ENCODE data around the gene ABCB8. TPM values are rescaled to one million over a fixed set of nuclear protein-coding genes. Genes with fewer than 3 reads are reported as not detected.

Gene ABCB8
- total RNA-seq, result 10 to 100 TPM; 49.2 to 52.3 TPM
- 18.4 TPM for polyA plus RNA-seq

DNA sequence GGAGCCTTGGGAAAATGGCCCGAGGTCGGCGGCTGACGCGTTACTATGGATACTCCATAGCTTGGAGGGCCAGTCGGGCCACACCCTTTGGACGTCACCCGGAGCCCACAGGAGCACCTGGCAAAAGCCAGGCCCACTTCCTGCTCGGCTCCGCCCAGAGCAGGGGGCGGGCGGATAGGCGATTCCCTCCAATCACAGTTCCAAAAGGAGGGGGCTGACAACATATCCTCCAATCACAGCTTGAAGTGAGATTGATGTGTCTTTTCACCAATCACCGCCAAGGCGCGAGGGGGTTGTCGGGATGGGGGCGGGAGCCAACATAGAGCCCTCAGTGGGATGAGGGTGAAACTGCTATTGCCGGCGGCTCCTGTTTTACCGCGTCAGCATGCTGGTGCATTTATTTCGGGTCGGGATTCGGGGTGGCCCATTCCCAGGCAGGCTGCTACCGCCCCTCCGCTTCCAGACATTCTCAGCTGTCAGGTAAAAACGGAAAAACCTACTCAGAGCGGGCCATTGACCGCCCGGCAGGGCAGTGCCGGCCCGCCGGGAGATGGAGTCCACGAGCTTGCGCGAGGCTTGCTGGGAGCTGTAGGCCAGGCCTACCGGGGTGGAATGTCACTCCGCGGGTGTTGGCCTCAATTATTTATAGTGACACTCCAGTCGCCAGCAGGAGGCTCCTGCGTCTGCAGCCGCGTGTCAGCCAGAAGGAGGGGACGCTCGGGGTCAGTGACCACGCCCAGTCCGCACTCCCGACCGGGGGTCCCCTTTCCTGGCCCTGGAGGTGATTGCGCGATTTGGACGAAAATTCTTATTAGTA, at the start of gene ABCB8:
ABCB8 (plus strand) TSS at position 320 of the 817 bp plus-strand sequence; CDS start at position 386, 66 bp downstream.
- peaks cover 20% of the 10 kb centered on the region for H3K4me1 ChIP-seq (ENCODE audit: insufficient read depth, low read length)
- Mint-ChIP-seq H3K9me3 (no peaks in the 10 kb centered on the region), H3K4me1 (peaks cover 18 to 35% (median 28%) of the 10 kb centered on the region in 3 donors), H3K36me3 (peaks cover 0 to 31% (median 3%) of the 10 kb centered on the region in 3 donors), H3K27ac (peak within 1 kb of the TSS; percentile 98 to 100 (median 99)), H3K27me3 (peaks cover 0 to 1% of the 10 kb centered on the region in 2 donors), H3K4me3 (peak within 1 kb of the TSS; percentile 87 to 98 (median 96))
- H3K36me3 ChIP-seq (ENCODE audit: insufficient read depth, low read length), result no peaks in the 10 kb centered on the region
- no peaks in the 10 kb centered on the region for H3K27me3 ChIP-seq (ENCODE audit: insufficient read depth, low read length, poor library complexity, severe bottlenecking)
- H3K27ac ChIP-seq (ENCODE audit: low read depth, low read length), result peak within 1 kb of the TSS; percentile 90
- peak; percentile 93 to 99 (median 99) for DNase-seq
- POLR2A ChIA-PET, result interaction anchor here (0.6 to 1.5 kb wide), 9 partner anchors 10 to 314 kb away, joined by 3 to 13 read pairs (median 5); partner anchors contain the start of genes CDK5, SLC4A2 and TMUB1
- CTCF ChIA-PET, result interaction anchor here (0.6 to 3.2 kb wide), 25 partner anchors 9 to 1181 kb away, joined by 3 to 35 read pairs (median 4); partner anchors contain the start of genes NOS3, SLC4A2 and TMUB1
- H3K9me3 ChIP-seq (ENCODE audit: low read length), result no peaks in the 10 kb centered on the region
- peak within 1 kb of the TSS; percentile 100 for H3K4me3 ChIP-seq (ENCODE audit: low read length)

DNA sequence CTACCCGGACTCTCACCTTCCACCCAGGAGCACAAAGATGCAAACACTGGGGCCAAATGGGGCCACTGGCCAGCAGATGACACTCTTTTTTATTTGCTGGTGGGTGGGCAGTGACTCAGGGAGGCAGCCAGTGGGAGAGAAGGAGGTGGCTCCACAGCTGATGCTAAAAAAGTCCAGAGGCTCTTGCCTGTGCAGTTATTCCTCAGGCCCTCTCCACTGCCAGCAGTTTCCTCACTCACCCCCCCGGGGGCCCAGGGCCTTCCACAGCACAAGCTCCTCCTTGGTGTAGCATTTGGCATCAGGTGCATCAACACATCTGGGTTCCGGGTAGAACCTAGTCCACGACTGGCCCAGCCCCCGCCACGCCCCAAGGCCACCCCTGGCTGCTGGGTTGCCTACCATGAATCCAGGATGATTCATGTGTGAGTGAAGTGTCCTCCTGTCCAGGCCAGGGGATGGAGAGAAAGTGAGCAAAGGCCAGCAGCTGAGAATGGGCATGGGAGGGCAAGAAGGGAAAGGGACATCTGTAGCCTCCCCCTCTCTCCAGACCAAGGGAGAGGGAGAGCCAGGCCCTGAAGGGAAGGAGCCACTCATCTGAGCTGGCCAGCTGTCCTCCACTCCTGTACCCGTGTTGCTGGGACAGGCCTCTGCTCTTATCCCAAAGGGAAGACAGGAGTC, 48.4 kb upstream of the ABCB8 start:
- Mint-ChIP-seq H3K27me3 (peaks cover 55 to 57% of the 10 kb centered on the region in 2 donors), H3K4me3 (peak overlapping the region in 3 of 7 donors; percentile 20 to 44 (median 34)), H3K27ac (no peak overlapping the region), H3K9me3 (peaks cover 0 to 3% (median 0%) of the 10 kb centered on the region in 5 donors), H3K36me3 (no peaks in the 10 kb centered on the region), H3K4me1 (peaks cover 21 to 28% (median 22%) of the 10 kb centered on the region in 3 donors)
- no peak for DNase-seq
- Histone ChIP-seq H3K27me3 (ENCODE audit: insufficient read depth, low read length, poor library complexity, severe bottlenecking) (peaks cover 36% of the 10 kb centered on the region), H3K4me1 (ENCODE audit: insufficient read depth, low read length) (peaks cover 33% of the 10 kb centered on the region), H3K36me3 (ENCODE audit: insufficient read depth, low read length) (no peaks in the 10 kb centered on the region), H3K27ac (ENCODE audit: low read depth, low read length) (no peak overlapping the region), H3K9me3 (ENCODE audit: low read length) (no peaks in the 10 kb centered on the region), H3K4me3 (ENCODE audit: low read length) (no peak overlapping the region)
- POLR2A ChIA-PET, result interaction anchor here (0.7 kb wide), 1 partner anchor 416 kb away, joined by 4 read pairs; no protein-coding TSS in a partner anchor
- CTCF ChIA-PET, result interaction anchor here (0.8 to 3.0 kb wide), 8 partner anchors 9 to 81 kb away, joined by 3 to 13 read pairs (median 4); partner anchors contain the start of gene ABCB8

DNA sequence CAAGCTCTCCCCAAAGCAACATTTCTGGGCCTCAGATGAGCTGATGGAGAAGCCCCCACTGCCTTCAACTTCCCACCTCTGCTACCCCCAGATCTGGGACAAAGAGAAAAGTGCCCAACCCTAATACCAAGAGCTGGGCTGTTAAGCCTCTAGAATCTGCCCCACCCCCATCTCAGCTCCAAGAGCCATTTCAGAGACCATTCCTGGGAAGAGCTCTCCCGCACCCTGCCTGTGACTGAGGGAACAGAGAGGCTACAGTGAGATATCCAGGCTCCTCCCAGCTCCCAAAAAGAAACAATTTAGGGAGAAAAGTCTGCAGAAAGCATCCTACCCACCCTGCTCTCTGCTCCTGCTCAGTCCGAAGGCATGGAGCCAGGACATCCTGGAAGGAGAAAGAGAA, 47.6 kb upstream of the ABCB8 start:
- Histone ChIP-seq H3K27me3 (ENCODE audit: insufficient read depth, low read length, poor library complexity, severe bottlenecking) (peaks cover 36% of the 10 kb centered on the region), H3K9me3 (ENCODE audit: low read length) (no peaks in the 10 kb centered on the region), H3K27ac (ENCODE audit: low read depth, low read length) (no peak overlapping the region), H3K4me1 (ENCODE audit: insufficient read depth, low read length) (peaks cover 27% of the 10 kb centered on the region), H3K36me3 (ENCODE audit: insufficient read depth, low read length) (no peaks in the 10 kb centered on the region), H3K4me3 (ENCODE audit: low read length) (no peak overlapping the region)
- H3K9me3 Mint-ChIP-seq, result peaks cover 0 to 3% (median 0%) of the 10 kb centered on the region in 5 donors
- POLR2A ChIA-PET, result no interaction called here
- peaks cover 53 to 58% of the 10 kb centered on the region in 2 donors for H3K27me3 Mint-ChIP-seq
- H3K27ac Mint-ChIP-seq, result no peak overlapping the region
- peaks cover 16 to 23% (median 17%) of the 10 kb centered on the region in 3 donors for H3K4me1 Mint-ChIP-seq
- no peak overlapping the region for H3K4me3 Mint-ChIP-seq
- H3K36me3 Mint-ChIP-seq, result no peaks in the 10 kb centered on the region
- CTCF ChIA-PET, result interaction anchor here (0.8 to 3.0 kb wide), 6 partner anchors 8 to 82 kb away, joined by 3 to 13 read pairs (median 6); no protein-coding TSS in a partner anchor
- no peak for DNase-seq

DNA sequence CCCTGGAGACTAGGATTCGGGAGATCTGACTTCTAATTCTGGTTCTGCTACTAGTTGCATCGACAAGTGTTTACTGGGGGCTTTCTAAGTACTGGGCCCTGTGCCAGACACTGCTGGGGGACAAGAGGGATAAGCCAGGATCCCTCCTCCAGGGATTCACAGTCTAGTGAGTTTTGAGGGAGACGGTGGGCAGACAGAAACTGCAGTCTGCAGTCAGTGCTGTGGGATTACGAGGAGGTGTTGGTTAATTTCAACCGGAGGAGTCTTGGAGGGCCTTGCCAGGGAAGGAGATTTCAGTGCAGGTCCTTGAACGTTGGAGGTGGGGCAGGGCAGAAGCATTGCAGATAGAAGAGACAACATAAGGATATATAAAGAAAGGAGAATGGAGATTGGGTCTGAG, 46.6 kb upstream of the ABCB8 start:
- Mint-ChIP-seq H3K4me3 (no peak overlapping the region), H3K4me1 (peaks cover 16 to 29% (median 20%) of the 10 kb centered on the region in 3 donors), H3K36me3 (no peaks in the 10 kb centered on the region), H3K27me3 (peaks cover 52 to 59% of the 10 kb centered on the region in 2 donors), H3K9me3 (peaks cover 0 to 3% (median 0%) of the 10 kb centered on the region in 5 donors), H3K27ac (no peak overlapping the region)
- CTCF ChIA-PET, result interaction anchor here (1.3 kb wide), 1 partner anchor 19 kb away, joined by 3 read pairs; no protein-coding TSS in a partner anchor
- Histone ChIP-seq H3K9me3 (ENCODE audit: low read length) (no peaks in the 10 kb centered on the region), H3K4me3 (ENCODE audit: low read length) (no peak overlapping the region), H3K27me3 (ENCODE audit: insufficient read depth, low read length, poor library complexity, severe bottlenecking) (peaks cover 29% of the 10 kb centered on the region), H3K27ac (ENCODE audit: low read depth, low read length) (no peak overlapping the region), H3K36me3 (ENCODE audit: insufficient read depth, low read length) (no peaks in the 10 kb centered on the region), H3K4me1 (ENCODE audit: insufficient read depth, low read length) (peaks cover 18% of the 10 kb centered on the region)
- no peak for DNase-seq
- POLR2A ChIA-PET, result no interaction called here

DNA sequence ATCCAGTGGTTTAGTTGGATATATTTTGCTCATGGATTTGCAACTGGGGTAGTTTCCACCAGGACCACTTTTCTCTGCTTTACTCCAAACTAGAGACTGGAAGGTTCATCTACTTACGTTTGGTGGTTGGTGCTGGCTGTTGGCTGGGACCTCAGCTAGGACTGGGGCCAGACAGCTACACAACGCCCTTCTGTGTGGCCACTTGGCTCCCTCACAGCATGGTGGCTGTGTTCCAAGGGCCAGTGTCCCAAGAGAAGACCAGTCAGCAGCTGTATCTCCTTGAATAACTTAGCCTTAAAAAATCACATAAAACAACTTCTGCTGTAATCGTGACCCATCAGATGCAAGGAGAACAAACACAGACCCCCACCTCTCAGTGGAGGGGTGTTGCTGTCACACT, 45.9 kb upstream of the ABCB8 start:
- Histone ChIP-seq H3K36me3 (ENCODE audit: insufficient read depth, low read length) (no peaks in the 10 kb centered on the region), H3K27me3 (ENCODE audit: insufficient read depth, low read length, poor library complexity, severe bottlenecking) (peaks cover 22% of the 10 kb centered on the region), H3K4me1 (ENCODE audit: insufficient read depth, low read length) (peaks cover 11% of the 10 kb centered on the region), H3K27ac (ENCODE audit: low read depth, low read length) (no peak overlapping the region), H3K9me3 (ENCODE audit: low read length) (no peaks in the 10 kb centered on the region), H3K4me3 (ENCODE audit: low read length) (no peak overlapping the region)
- Mint-ChIP-seq H3K4me3 (no peak overlapping the region), H3K36me3 (no peaks in the 10 kb centered on the region), H3K27ac (no peak overlapping the region), H3K4me1 (peaks cover 9 to 22% (median 13%) of the 10 kb centered on the region in 3 donors), H3K27me3 (peaks cover 45 to 52% of the 10 kb centered on the region in 2 donors), H3K9me3 (peaks cover 0 to 3% (median 0%) of the 10 kb centered on the region in 5 donors)
- DNase-seq, result no peak
- POLR2A ChIA-PET, result no interaction called here
- CTCF ChIA-PET, result interaction anchor here (1.3 to 5.5 kb wide), 4 partner anchors 20 to 84 kb away, joined by 3 to 29 read pairs (median 14); no protein-coding TSS in a partner anchor

DNA sequence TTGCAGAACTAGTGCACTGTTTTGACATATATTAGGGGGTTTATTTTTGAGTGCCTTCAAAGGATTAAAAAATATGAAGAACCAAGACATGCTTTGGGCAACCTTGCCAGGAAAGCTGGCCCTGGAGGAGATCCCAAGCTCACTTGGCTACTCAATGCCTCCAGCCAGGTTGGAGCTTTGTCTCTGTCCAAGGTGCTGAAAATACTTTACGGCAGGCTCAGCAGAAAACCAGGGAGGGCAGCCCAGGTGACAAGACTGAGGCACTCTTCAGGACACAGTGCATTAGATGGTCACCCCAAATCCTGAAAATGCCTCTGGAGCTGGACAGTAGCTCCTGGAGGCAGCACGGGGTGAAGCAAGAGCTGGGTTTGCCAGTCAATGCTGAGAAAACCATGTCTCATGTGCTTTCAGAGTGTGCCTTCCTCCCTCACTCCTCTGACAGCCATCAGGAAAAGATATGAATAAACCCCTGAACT, 44.3 kb upstream of the ABCB8 start:
- H3K36me3 Mint-ChIP-seq, result no peaks in the 10 kb centered on the region
- Histone ChIP-seq H3K27ac (ENCODE audit: low read depth, low read length) (no peak overlapping the region), H3K36me3 (ENCODE audit: insufficient read depth, low read length) (no peaks in the 10 kb centered on the region), H3K4me3 (ENCODE audit: low read length) (no peak overlapping the region), H3K9me3 (ENCODE audit: low read length) (no peaks in the 10 kb centered on the region), H3K4me1 (ENCODE audit: insufficient read depth, low read length) (peaks cover 19% of the 10 kb centered on the region), H3K27me3 (ENCODE audit: insufficient read depth, low read length, poor library complexity, severe bottlenecking) (peaks cover 15% of the 10 kb centered on the region)
- H3K4me1 Mint-ChIP-seq, result peaks cover 13 to 27% (median 14%) of the 10 kb centered on the region in 3 donors
- peak in 3 of 5 donors; percentile 18 to 50 (median 26) for DNase-seq
- ChIA-PET CTCF (interaction anchor here (1.0 to 5.5 kb wide), 13 partner anchors 10 to 535 kb away, joined by 3 to 33 read pairs (median 6); partner anchors contain the start of gene SLC4A2), POLR2A (interaction anchor here (0.8 to 1.5 kb wide), 2 partner anchors 9 to 30 kb away, joined by 3 to 7 read pairs; no protein-coding TSS in a partner anchor)
- H3K9me3 Mint-ChIP-seq, result peaks cover 0 to 2% (median 0%) of the 10 kb centered on the region in 5 donors
- peak overlapping the region in 1 of 8 donors; percentile 30 for H3K27ac Mint-ChIP-seq
- peaks cover 41 to 52% of the 10 kb centered on the region in 2 donors for H3K27me3 Mint-ChIP-seq
- no peak overlapping the region for H3K4me3 Mint-ChIP-seq

GRCh38 chr7:150986099-150986512, 42.1 kb upstream of the ABCB8 start:
- H3K9me3 ChIP-seq (ENCODE audit: low read length), result peaks cover 12% of the 10 kb centered on the region
- Mint-ChIP-seq H3K4me1 (peaks cover 12 to 24% (median 15%) of the 10 kb centered on the region in 3 donors), H3K27ac (peak overlapping the region in 1 of 8 donors; percentile 43), H3K36me3 (peaks cover 0 to 12% (median 0%) of the 10 kb centered on the region in 3 donors), H3K4me3 (no peak overlapping the region), H3K9me3 (peaks cover 6 to 18% (median 11%) of the 10 kb centered on the region in 5 donors), H3K27me3 (peaks cover 31 to 52% of the 10 kb centered on the region in 2 donors)
- H3K4me3 ChIP-seq (ENCODE audit: low read length), result no peak overlapping the region
- H3K36me3 ChIP-seq (ENCODE audit: insufficient read depth, low read length), result no peaks in the 10 kb centered on the region
- peaks cover 17% of the 10 kb centered on the region for H3K4me1 ChIP-seq (ENCODE audit: insufficient read depth, low read length)
- H3K27me3 ChIP-seq (ENCODE audit: insufficient read depth, low read length, poor library complexity, severe bottlenecking), result peaks cover 4% of the 10 kb centered on the region
- no peak overlapping the region for H3K27ac ChIP-seq (ENCODE audit: low read depth, low read length)
- CTCF ChIA-PET, result interaction anchor here (0.7 to 5.5 kb wide), 16 partner anchors 8 to 125 kb away, joined by 3 to 33 read pairs (median 6); partner anchors contain the start of gene ABCB8
- peak in 2 of 5 donors; percentile 33 to 46 for DNase-seq
- POLR2A ChIA-PET, result no interaction called here

Measured in CD8-positive, alpha-beta memory T cell (primary cell).